HepG2 (cell line): ENCODE results near the gene STK32A. TPM values are rescaled to one million over a fixed set of nuclear protein-coding genes. Genes with fewer than 3 reads are reported as not detected.

Source experiments
- ATAC-seq: fragments of 200-7000 bp; cut with Tn5 transposase; 3 replicates; pipeline ENCODE4 v1.9.1; 2020; ENCODE audit warnings: mild to moderate bottlenecking, moderate library complexity
- BruUV-seq: library from RNA; stranded (reverse); fragments of 400-500 nt; replicated peaks from 2 replicates; lab custom pipeline; 2021; lab: Mats Ljungman, UMichigan
- CTCF ChIA-PET: fragments of 300-600 bp; formaldehyde crosslinking; extraction: SDS; loops from one replicate; lab custom pipeline; 2021; ENCODE audit warnings: low total read pairs, inconsistent platforms, low intra/inter-chr PET ratio; lab: Yijun Ruan, JAX
- POLR2A ChIA-PET: fragments of 350-600 bp; sonication (Branson Sonifier 250); formaldehyde crosslinking; loops from one replicate; lab custom pipeline; 2020; ENCODE audit warnings: antibody characterized with exemption, inconsistent platforms; lab: Yijun Ruan, JAX
- DNase-seq: peaks from one replicate; pipeline ENCODE4 v3.0.0-alpha.2; 2015; ENCODE audit warnings: low spot score
- FAIRE-seq: peaks from 3 replicates; lab custom pipeline; 2011; peaks lifted over from hg19 to GRCh38; lab: Jason Lieb, UNC
- H2AFZ ChIP-seq: one replicate; pipeline ENCODE4 v1.6.1; 2011; ENCODE audit warnings: low read length, inconsistent platforms
- H3K27ac ChIP-seq: fragments of 300-600 bp; 3 replicates; pipeline ENCODE4 v1.8.0; 2011; ENCODE audit warnings: mixed run types, mild to moderate bottlenecking, mixed read lengths, low read length, inconsistent platforms; ENCODE audit not compliant: insufficient read depth; ENCODE audit errors: extremely low read length
- H3K27me3 ChIP-seq, 2 experiments: fragments of 200-600 bp in 1 of 2; 2 replicates in 1 of 2; 3 replicates in 1 of 2; pipeline versions ENCODE4 v1.6.0 to v1.8.0; 2011; ENCODE audit warnings: low read length in 2 of 2, mild to moderate bottlenecking in 2 of 2, moderate library complexity in 2 of 2, inconsistent platforms in 1 of 2; ENCODE audit not compliant: insufficient read depth in 2 of 2, control insufficient read depth in 1 of 2
- H3K36me3 ChIP-seq, 2 experiments: fragments of 200-600 bp in 1 of 2; replicated peaks in 1 of 2; 2 replicates in 1 of 2; 3 replicates in 1 of 2; pipeline versions ENCODE4 v1.5.1 to v1.8.0; 2011; ENCODE audit warnings: low read length in 2 of 2, inconsistent platforms in 1 of 2; ENCODE audit not compliant: insufficient read depth in 2 of 2, control insufficient read depth in 1 of 2
- H3K4me1 ChIP-seq: 2 replicates; pipeline ENCODE4 v1.5.1; 2012; ENCODE audit warnings: low read length, inconsistent platforms; ENCODE audit not compliant: insufficient read depth
- H3K4me2 ChIP-seq: 2 replicates; pipeline ENCODE4 v1.6.0; 2011; ENCODE audit warnings: low read depth, low read length, inconsistent platforms
- H3K4me3 ChIP-seq, 3 experiments: fragments of 200-600 bp in 1 of 3; sonication (generic), shearing (Covaris generic) in 1 of 3; replicated peaks in 1 of 3; 2 replicates each; pipeline ENCODE4 v1.5.1; 2011 to 2016; ENCODE audit warnings: low read length in 3 of 3, inconsistent platforms in 2 of 3, low read depth in 2 of 3, mild to moderate bottlenecking in 2 of 3, control low read depth in 1 of 3, mixed read lengths in 1 of 3; ENCODE audit not compliant: insufficient read depth in 1 of 3
- H3K79me2 ChIP-seq: one replicate; pipeline ENCODE4 v1.6.1; 2011; ENCODE audit warnings: low read length, inconsistent platforms; ENCODE audit not compliant: insufficient read depth
- H3K9ac ChIP-seq: 2 replicates; pipeline ENCODE4 v1.6.0; 2011; ENCODE audit warnings: mild to moderate bottlenecking, low read depth, low read length, inconsistent platforms; ENCODE audit not compliant: insufficient read depth
- H3K9me3 ChIP-seq: 2 replicates; pipeline ENCODE4 v1.5.1; 2012; ENCODE audit warnings: mild to moderate bottlenecking, low read length
- H4K20me1 ChIP-seq: 2 replicates; pipeline ENCODE4 v1.6.0; 2011; ENCODE audit warnings: inconsistent platforms, mild to moderate bottlenecking, low read length, moderate library complexity; ENCODE audit not compliant: insufficient read depth
- CCAR2 ChIP-seq: fragments of 200-400 bp; formaldehyde crosslinking; optimal IDR thresholded peaks from 2 replicates; pipeline ENCODE3; 2018; ENCODE audit warnings: low read depth, mild to moderate bottlenecking, low read length, moderate library complexity
- CEBPB ChIP-seq: IDR thresholded peaks from 2 replicates; pipeline ENCODE4 v1.6.1; 2011; ENCODE audit warnings: low read depth, low read length, improper control_type of control experiment, borderline replicate concordance
- ISL2 ChIP-seq: sonication (generic); formaldehyde crosslinking; IDR thresholded peaks from 2 replicates; pipeline ENCODE4 v1.5.0; 2020; ENCODE audit warnings: missing genetic modification reagents
- REXO4 ChIP-seq: sonication (generic); formaldehyde crosslinking; IDR thresholded peaks from 2 replicates; pipeline ENCODE4 v1.8.0; 2022; ENCODE audit warnings: missing genetic modification reagents, mild to moderate bottlenecking, borderline replicate concordance
- ZKSCAN1 ChIP-seq: fragments of 150-350 bp; IDR thresholded peaks from 2 replicates; pipeline ENCODE4 v1.6.1; 2014; ENCODE audit warnings: low read length
- ZNF20 ChIP-seq: sonication (generic); formaldehyde crosslinking; IDR thresholded peaks from 2 replicates; pipeline ENCODE4 v1.4.0; 2020; ENCODE audit warnings: mild to moderate bottlenecking, moderate library complexity, missing genetic modification reagents
- ZNF251 ChIP-seq: sonication (generic); formaldehyde crosslinking; IDR thresholded peaks from 2 replicates; pipeline ENCODE4 v1.9.0; 2021; ENCODE audit warnings: mild to moderate bottlenecking, missing genetic modification reagents
- ZNF577 ChIP-seq: sonication (generic); formaldehyde crosslinking; IDR thresholded peaks from 2 replicates; pipeline ENCODE4 v1.4.0; 2020; ENCODE audit warnings: mild to moderate bottlenecking, low read depth, missing genetic modification reagents, borderline replicate concordance
- ZSCAN30 ChIP-seq: sonication (generic); formaldehyde crosslinking; IDR thresholded peaks from 2 replicates; pipeline ENCODE4 v1.5.0; 2020; ENCODE audit warnings: mild to moderate bottlenecking, missing genetic modification reagents
- WGBS: methylation state at CpG from one replicate; pipeline ENCODE4 v1.1.6; 2017; ENCODE audit warnings: low lambda C conversion rate; 5-methylcytosine and 5-hydroxymethylcytosine counted together
- in situ Hi-C: cut with HindIII; loops from 2 replicates; pipeline ENCODE4 v1.10.0; 2017; ENCODE audit warnings: low pct_unique_long_range_greater_than_20kb; ENCODE audit not compliant: extremely low pct_ligation_motif_present
- intact Hi-C: fragments of 100-400 bp; cut with micrococcal nuclease; formaldehyde crosslinking; loops from one replicate; pipeline ENCODE4 v1.10.0; 2022; ENCODE audit not compliant: unreplicated experiment
- polyA plus RNA-seq, 8 experiments: library from polyadenylated mRNA; depleted of rRNA in 3 of 8; stranded (reverse) in 7 of 8; unstranded in 1 of 8; fragments of >200 nt; fragmentation: Illumina TruSeq in 4 of 8; extraction: Trizol in 4 of 8; gene quantifications; 2 replicates each; pipeline versions ENCODE4 v1.2.1 to v1.2.3, GENCODE V29; 2011 to 2016; ENCODE audit warnings: low read depth in 4 of 8, missing spikeins in 1 of 8, mixed read lengths in 1 of 8; ENCODE audit not compliant: insufficient read depth in 1 of 8
- total RNA-seq, 5 experiments: library from RNA; depleted of rRNA; stranded (reverse); fragments of >200 nt; fragmentation: Illumina TruSeq; extraction: Trizol; gene quantifications; 2 replicates each; pipeline ENCODE4 v1.2.3, GENCODE V29; 2016; ENCODE audit warnings: low read depth in 1 of 5
- TF ChIP-seq, protein P1 (sequence below): sonication (generic); formaldehyde crosslinking; IDR thresholded peaks from 2 replicates; pipeline ENCODE4 v1.4.0; 2020; ENCODE audit warnings: missing genetic modification reagents, borderline replicate concordance

The STK32A gene
- total and polyA plus RNA-seq, 2 of the 13 experiments (the other 11 are each of a cell fraction or from before 2014, with no cell fraction given), result not detected

DNA sequence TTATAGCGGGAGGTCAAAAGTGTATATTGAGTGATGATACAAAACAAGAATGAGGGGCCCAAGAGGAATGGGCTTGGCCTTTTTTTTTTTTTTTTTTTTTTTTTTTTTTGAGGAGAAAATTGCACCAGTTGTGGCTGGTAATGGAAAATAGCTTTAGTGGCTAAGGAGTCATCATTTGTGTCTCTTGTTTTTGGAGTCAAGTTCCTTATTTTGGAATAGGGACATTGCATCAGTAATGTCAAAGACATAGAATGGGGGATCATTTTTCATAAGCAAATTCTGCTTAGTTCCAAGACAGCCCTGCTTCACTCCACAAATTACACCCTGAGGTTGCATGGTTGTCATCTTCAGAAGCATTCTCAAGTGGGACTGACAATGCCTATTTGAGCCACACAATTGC is 137.4 kb downstream of the STK32A start:
- no peaks in the 10 kb centered on the region for H3K4me1 ChIP-seq
- no peaks in the 10 kb centered on the region for H3K27me3 ChIP-seq
- H4K20me1 ChIP-seq, result no peaks in the 10 kb centered on the region
- no peak overlapping the region for H3K9ac ChIP-seq
- intact Hi-C loops, result no loop called here
- in situ Hi-C loops, result no loop called here
- FAIRE-seq, result no peak
- TF ChIP-seq ZNF577 (CRISPR knock-in tag) (no peak), ZSCAN30 (CRISPR knock-in tag) (no peak), ZKSCAN1 (no peak), ZNF20 (no peak), REXO4 (CRISPR knock-in tag) (no peak), ISL2 (no peak), ZNF251 (CRISPR knock-in tag) (no peak), CEBPB (no peak), CCAR2 (no peak)
- TF ChIP-seq, protein P1, sequence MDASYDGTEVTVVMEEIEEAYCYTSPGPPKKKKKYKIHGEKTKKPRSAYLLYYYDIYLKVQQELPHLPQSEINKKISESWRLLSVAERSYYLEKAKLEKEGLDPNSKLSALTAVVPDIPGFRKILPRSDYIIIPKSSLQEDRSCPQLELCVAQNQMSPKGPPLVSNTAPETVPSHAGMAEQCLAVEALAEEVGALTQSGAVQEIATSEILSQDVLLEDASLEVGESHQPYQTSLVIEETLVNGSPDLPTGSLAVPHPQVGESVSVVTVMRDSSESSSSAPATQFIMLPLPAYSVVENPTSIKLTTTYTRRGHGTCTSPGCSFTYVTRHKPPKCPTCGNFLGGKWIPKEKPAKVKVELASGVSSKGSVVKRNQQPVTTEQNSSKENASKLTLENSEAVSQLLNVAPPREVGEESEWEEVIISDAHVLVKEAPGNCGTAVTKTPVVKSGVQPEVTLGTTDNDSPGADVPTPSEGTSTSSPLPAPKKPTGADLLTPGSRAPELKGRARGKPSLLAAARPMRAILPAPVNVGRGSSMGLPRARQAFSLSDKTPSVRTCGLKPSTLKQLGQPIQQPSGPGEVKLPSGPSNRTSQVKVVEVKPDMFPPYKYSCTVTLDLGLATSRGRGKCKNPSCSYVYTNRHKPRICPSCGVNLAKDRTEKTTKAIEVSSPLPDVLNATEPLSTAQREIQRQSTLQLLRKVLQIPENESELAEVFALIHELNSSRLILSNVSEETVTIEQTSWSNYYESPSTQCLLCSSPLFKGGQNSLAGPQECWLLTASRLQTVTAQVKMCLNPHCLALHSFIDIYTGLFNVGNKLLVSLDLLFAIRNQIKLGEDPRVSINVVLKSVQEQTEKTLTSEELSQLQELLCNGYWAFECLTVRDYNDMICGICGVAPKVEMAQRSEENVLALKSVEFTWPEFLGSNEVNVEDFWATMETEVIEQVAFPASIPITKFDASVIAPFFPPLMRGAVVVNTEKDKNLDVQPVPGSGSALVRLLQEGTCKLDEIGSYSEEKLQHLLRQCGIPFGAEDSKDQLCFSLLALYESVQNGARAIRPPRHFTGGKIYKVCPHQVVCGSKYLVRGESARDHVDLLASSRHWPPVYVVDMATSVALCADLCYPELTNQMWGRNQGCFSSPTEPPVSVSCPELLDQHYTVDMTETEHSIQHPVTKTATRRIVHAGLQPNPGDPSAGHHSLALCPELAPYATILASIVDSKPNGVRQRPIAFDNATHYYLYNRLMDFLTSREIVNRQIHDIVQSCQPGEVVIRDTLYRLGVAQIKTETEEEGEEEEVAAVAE, result no peak
- CTCF ChIA-PET, result no interaction called here
- POLR2A ChIA-PET, result no interaction called here
- no peak for DNase-seq
- no peak overlapping the region for H3K27ac ChIP-seq
- WGBS, result 90% methylated on average over 1 of the region's 1 CpG
- no peak overlapping the region for H3K4me3 ChIP-seq
- no peak for ATAC-seq
- H3K4me2 ChIP-seq, result no peak overlapping the region
- H3K79me2 ChIP-seq, result no peaks in the 10 kb centered on the region
- H3K36me3 ChIP-seq, result no peaks in the 10 kb centered on the region
- no TSS peak for BruUV-seq
- no peaks in the 10 kb centered on the region for H3K9me3 ChIP-seq
- no peak overlapping the region for H2AFZ ChIP-seq
